Activated CD4-positive, CD25-positive, alpha-beta regulatory T cell (primary cell): ENCODE measurements around the gene ZNF254.
"Not testable (repeated sequence)": the region's sequence is repeated elsewhere in the genome, so short reads cannot be mapped to it uniquely, and the experiment has no call there.

Source experiments
- DNase-seq, 4 experiments: peaks; one replicate each; lab custom pipeline; 2025; lab: John Stamatoyannopoulos, UW

Gene ZNF254

GRCh38 chr19:24072720-24073119, 14.3 kb upstream of the ZNF254 start:
- no peak for DNase-seq

DNA sequence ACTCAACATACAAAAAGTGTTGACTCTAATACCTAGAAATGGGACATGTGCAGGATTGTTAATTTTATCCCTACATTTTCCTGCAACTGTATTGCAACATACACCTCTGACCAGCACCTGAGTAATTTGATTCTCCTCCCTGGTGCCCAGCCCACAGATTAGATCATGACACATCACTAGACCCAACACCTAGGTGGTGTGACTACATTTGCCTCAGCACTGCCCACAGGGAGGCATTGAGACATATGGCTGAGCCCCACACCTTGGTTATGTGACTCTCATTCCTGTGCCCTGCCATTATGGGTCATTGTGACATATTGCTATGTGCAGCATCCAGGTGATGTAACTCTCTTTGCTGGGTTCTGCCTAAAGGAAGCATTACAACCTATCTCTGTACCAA, 13.2 kb upstream of the ZNF254 start:
- no peak for DNase-seq

- no peak for DNase-seq
Measured at GRCh38 chr19:24074720-24075454, 12.1 kb upstream of the ZNF254 start.

DNA sequence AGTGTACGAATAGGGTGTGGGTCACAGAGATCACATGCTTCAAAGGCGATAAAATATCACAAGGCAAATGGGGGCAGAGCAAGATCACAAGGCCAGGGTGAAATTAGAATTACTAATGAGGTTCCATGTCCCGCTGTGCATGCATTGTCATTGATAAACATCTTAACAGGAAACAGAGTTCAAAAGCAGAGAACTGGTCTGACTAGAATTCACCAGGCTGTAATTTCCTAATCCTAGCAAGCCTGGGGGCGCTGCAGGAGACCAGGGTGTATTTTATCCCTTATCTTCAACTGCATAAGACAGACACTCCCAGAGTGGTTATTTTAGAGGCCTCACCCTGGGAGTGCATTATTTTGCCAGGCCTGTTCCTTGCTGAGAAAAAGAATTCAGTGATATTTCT, 11.5 kb upstream of the ZNF254 start:
- not testable (repeated sequence) for DNase-seq

GRCh38 chr19:24078680-24079079, 8.3 kb upstream of the ZNF254 start:
- DNase-seq = no peak

DNA sequence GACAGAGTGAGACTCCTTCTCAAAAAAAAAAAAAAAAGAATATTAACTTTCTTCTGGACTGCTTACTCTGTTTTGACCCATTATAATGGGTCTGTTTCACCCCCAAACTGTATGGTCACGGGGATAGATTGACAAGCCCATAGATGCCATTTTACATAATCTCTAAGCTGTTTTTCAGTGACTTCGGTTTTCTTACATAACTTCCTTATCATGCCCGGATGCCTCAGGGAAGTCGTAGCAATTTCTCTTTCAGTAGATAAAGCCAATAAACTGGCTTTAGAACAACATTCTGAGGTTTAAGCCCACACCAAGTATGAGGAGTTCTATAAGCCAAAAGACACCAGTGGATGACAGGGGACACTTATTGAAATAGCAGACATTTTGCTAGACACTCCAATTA, 5.9 kb upstream of the ZNF254 start:
- DNase-seq = no peak

DNA sequence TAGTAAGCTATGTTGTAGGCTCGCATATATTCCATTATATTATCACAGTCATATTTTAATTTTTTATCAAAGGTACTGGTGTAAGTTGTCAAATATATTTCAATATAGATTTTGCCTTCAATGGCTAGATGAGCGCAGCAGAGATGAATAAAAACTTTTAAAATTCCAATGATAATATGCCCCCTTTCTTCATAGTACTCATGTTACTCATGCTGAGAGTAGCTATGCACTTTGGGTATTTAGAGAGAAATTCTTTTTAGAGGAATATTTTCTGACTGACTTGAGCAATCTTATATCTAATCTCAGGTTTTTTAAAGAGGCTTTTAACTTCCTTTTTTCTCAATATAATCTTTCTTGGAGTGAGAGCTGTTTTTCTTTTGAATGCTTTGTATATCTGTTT, 11.4 kb downstream of the ZNF254 start:
- no peak for DNase-seq

- DNase-seq = no peak
Measured at GRCh38 chr19:24099829-24100228, 12.8 kb downstream of the ZNF254 start.

GRCh38 chr19:24100597-24100996, 13.6 kb downstream of the ZNF254 start:
- DNase-seq = not testable (repeated sequence)

- no peak for DNase-seq
Measured at GRCh38 chr19:24101459-24102115, 14.6 kb downstream of the ZNF254 start.

DNA sequence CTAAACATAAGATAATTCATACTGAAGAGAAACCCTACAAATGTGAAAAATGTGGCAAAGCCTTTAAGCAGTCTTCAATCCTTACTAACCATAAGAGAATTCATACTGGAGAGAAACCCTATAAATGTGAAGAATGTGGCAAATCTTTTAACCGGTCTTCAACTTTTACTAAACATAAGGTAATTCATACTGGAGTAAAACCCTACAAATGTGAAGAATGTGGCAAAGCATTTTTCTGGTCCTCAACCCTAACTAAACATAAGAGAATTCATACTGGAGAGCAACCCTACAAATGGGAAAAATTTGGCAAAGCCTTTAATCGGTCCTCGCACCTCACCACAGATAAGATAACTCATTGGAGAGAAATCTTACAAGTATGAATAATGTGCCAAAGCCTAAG, 40.6 kb downstream of the ZNF254 start:
- no peak for DNase-seq

GRCh38 chr19:24140099-24140498, 53.1 kb downstream of the ZNF254 start:
- no peak for DNase-seq

DNA sequence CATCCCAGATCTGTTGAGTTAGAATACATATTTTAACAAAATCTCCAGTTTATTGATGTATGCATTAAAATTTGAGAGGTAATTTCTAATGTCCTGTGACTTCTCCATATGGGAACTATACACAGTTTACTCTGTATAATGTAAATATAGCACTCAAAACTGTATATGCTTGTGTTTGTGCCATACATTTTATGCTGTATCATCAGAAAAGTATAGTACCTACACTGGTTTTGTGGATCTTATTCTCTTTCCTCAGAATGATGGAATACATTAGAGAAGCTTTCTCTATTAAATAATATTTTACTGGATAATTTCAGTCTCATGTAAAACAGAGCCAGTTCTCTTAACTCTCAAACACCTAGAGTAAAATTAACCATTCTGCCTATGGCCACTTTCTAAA, 53.6 kb downstream of the ZNF254 start:
- no peak for DNase-seq

DNA sequence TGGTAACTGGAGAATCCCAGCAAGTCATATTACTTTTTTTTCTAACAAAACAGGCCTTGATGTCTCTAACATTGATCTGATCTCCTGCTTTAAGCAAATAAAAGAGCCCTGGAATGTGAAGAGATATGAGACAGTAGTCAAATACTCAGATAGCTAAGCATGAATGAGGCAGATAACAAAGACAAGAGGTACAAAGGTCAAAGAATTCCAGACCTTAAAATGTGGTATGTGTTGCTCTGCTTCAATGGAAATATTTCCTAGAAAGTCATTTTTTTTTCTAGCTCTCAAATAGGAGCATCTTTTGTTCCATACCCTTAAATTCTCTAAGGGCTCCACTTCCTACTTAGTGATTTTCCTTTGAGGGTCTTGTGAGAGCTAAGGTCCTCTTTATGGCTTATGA, 54.6 kb downstream of the ZNF254 start:
- no peak for DNase-seq

GRCh38 chr19:24142771-24143170, 55.8 kb downstream of the ZNF254 start:
- no peak for DNase-seq

DNA sequence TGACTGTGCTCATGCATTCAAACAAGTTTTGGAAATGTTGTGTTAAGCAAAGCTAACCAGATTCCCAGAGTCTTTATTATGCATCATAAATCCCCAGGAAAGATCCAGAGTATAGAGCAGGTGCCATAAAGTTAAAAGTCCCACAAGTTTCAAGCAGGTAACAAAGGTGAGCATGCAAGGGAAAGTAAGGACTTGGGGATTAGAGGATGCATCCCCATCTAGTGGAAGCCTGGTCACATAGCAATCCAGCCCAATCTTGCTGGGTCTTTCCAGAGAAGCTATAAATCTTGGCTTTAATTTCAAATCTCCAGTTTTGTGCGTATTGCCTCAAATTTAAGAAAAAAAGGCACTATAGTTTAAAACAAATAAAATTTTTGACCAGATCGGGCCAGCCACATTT, 72.7 kb downstream of the ZNF254 start:
- no peak for DNase-seq

DNA sequence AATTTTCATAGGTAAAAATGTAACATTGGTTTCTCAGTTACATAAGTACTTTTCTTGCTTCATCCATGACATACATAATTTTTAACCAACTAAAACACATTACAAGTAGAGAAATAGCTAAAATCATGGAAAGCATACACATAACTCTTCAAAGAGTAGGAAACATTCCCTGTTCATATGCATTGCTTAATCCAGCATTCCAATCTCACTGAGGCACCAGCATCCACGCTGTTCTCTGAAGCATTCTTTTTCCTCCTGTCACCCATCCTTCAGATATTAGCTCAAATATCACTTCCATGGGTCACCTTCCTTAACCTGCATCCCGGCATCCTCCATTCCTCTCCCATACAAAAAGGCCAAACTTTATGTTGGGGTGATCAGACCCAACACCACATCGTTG, 79.1 kb downstream of the ZNF254 start:
- DNase-seq = no peak

DNA sequence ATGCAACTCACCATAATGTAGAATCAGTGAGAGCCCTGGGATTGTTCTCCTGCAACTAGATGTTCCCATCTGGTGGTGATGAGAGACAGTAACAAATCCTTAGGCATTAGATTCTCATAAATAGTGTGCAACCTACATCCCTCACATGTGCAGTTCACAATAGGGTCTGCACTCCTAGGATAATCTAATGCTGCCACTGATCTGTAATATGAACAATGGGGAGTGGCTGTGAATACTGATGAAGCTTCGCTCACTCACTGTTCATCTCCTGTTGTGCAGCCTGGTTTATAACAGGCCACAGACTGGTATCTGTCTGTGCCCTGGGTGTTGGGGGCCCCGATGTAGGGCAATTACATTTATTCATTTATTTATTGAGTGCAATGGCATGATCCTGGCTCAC, 86.9 kb downstream of the ZNF254 start:
- DNase-seq = no peak

DNA sequence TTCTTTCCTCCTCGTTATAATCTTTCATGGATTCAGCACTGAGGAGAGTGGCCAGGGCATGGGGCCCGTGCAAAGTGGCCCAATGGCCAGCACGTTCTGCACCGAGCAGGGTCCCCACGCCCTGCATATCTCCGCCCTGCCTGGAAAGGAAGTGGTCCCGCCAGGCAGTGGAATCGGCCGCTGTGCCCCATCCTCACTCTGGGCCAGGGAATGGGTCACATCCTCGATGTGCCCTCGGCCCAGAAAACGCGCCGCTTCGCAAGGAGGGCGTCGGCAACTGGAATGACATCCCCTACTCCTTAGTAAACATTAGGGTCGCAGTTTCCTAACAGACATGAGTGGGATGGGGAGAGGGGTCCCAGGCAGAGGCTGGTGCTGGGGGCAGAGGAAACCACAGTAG, 90.7 kb downstream of the ZNF254 start:
- DNase-seq = no peak

GRCh38 chr19:24178207-24178606, 91.2 kb downstream of the ZNF254 start:
- DNase-seq = no peak
